HG03280 (cell line): ENCODE measurements around the gene TMEM63C.

ENCODE experiments used
- ATAC-seq: cut with Tn5 transposase; IDR thresholded peaks from one replicate; pipeline ENCODE4 v1.9.1; 2021; ENCODE audit warnings: mild to moderate bottlenecking, moderate library complexity; ENCODE audit not compliant: unreplicated experiment

Gene TMEM63C

GRCh38 chr14:77220246-77221017 lies 38.8 kb downstream of the TMEM63C start:
- no peak for ATAC-seq

DNA sequence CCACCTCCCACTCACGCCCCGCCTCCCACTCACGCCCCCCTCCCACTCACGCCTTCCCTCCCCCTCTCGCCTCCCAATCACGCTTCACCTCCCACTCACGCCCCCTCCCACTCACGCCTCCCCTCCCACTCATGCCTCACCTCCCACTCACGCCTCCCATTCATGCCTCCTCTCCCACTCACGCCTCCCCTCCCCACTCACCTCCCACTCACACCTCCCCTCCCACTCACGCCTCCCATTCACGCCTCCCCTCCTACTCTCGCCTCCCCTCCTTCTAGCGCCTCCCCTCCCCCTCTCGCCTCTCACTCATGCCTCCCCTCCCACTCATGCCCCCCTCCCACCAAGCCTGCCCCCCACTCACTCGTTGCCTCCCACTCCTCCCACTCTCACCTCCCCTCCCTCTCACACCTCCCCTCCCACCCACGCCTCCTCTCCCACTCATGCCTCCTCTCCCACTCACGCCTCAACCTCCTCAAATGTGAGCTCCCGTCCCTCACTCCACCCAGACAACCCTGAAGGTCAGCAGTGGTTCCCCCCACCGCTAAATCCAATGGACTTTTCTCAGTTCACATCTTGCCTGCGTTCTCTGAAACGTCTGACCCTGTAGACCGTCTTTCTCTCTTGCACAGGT lies 39.8 kb downstream of the TMEM63C start:
- no peak for ATAC-seq

DNA sequence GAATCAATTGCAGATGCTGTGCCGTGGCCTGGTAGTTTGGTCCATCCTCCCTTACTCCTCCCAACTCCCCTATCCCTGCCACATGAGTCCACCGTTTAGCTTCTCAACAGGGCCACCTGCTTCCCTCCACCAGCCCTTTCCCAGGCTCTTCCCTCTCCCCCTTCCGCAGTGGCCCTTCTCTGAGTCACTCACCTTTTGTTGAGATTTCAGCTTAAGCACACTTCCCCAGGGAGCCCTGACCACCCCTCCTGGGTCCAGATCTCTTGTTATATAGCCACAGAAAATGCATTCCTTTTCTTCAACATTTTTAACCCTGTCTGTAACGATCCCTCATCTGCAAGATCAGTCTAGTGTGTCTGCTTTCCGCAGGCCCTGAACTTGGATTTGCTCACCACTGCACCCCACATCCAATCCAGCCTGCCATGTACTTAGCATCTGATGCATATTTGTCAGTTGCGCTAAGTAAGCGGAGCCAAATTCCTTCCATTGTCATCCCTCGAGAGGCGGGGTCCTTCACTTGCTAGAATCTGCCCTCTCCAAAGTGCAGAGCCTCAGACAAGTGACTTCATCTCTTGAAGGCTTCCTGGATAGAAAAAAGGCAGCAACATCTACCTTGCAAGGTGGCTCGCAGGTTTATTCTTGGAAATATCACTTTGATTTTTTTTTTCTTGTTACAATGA lies 41.1 kb downstream of the TMEM63C start:
- no peak for ATAC-seq

GRCh38 chr14:77224212-77224611 lies 42.6 kb downstream of the TMEM63C start:
- ATAC-seq = no peak

DNA sequence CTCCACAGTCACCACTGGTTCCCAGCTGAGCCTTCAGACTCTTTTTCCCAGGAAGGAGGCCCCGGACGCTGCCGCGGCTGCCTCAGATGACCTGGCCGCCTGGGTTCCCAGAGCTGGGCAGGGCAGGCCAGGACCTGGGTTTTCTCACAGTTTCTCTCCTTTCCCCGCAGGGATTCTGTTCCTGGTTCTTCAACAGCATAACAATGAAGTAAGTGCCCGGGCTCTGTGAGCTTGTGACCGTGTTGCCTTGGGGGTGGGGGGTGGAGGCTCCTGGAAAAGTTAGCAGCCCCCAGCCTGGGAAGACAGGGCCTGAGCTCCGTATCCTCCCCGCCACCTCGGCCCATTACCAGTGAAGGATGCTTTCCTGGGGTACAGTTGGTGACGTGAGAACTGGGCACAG lies 43.7 kb downstream of the TMEM63C start:
- no peak for ATAC-seq

DNA sequence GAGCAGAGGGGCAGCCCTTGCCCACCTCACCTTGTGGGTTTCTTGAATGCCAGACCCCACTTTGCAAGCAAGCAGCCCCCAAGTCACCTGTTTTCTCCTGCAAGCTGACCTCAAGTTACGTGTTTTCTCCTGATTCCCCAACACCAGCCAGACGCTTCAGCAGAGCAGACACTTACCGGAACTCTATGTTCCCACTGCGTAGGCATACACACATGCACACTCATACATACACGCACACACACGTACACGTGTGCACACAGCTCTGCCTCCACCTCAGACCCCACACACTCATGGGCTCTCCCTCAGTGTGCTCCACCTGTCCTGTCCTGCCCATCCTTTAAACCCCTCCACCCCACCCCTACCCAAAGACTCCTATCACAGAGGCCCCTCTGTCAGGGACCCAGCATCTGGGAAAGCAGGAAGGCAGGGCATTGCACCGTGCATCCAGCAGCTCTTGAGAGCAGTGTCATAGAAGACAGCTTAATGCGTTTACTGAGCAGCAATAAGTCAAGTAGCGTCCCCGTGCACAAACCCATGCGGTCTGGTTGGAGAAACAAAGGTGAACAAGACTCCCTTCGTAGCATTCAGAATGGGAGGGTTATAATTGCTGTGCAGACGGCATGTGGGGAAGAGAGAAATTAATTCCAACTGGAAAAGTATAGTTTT lies 44.4 kb downstream of the TMEM63C start:
- no peak for ATAC-seq

DNA sequence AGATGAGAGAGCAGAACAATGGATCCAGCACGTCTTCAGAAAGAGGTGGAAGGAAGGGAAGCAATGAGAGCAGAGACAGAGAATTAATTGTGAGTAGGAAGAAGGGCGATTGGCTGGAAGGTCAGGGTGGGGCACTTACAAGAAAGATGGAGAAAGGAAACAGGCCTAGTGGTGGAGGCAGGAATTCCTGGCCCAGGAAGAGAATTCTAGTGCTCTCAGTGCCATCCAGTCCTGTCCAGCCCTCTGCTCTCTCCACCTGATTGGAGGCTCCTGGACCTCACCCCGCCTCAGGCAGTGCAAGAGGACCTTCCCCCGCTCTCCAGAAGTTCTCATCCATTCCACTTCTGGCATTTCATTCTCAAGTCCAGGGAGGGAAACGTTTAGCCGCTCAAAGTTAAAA lies 46.5 kb downstream of the TMEM63C start:
- ATAC-seq = no peak

DNA sequence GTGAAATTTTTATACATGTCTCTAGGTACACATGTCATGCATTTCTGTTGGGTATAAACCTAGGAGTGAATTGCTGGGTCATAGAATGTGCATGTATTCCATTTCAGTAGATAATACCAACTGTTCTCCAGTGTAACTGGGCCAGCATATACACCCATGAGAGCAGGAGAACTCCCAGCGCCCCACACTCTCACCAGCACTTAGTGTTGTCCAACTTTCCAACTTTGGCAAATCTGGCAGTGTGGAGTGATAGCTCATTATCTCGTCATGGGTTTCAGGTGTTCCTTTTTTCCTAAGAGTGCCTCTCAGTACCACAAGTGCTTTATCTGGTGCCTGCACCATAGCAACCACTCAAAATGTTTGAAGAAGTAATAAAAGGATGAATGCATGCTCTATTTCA lies 49.3 kb downstream of the TMEM63C start:
- no peak for ATAC-seq

DNA sequence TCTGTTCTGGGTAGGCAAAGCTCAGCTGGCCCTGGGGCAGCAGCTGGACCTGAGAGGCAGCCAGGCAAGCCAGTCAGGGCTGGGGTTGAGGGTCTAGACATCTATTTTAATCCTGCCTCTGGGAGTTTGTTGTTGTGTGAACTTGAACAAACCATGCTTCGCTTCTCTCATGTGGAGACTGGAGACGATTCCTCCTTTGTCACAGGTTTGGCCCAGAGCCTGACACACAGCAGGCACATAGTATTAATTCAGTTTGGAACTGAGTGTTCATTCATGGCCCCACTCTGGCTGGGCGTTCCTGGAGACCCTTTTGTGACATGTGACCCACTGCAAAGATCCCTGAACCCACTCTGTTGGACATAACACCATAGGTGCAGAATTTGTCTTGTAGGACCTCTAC lies 50.1 kb downstream of the TMEM63C start:
- ATAC-seq = no peak

DNA sequence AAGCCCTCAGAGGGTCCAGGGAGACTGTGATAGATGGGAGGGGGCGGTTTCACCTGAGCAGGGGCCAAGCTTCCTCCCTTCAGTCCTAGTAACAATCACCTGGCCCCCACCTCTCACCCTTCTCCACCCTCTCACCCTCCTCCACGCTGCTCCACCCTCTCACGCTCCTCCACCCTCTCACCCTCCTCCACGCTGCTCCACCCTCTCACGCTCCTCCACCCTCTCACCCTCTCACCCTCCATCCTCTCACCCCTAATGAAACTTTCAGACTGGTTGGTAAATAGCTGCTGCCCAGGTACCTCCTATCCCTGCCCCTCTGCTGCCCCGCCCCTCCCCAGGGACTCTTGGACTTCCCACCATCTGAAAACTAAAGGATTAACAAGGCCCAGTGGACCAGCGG lies 55.2 kb downstream of the TMEM63C start:
- no peak for ATAC-seq

- no peak for ATAC-seq
Measured at GRCh38 chr14:77238356-77238755, 56.8 kb downstream of the TMEM63C start.

- ATAC-seq = no peak
Measured at GRCh38 chr14:77238996-77239395, 57.4 kb downstream of the TMEM63C start.

DNA sequence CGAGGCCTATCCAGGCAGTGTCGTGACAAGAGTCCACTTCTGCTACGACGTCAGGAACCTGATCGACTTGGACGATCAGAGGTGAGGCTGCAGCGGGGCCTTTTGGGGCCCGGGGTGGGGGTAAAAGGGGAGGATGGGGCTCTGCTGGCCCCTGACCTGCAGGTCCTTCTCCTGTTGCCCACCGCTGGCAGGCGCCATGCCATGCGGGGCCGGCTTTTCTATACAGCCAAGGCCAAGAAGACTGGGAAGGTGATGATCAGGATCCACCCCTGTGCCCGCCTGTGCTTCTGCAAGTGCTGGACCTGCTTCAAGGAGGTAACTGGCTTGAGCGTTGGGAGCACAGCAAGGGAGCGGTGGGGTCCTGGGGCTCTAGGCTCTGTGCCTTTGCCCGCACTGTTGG lies 57.8 kb downstream of the TMEM63C start:
- ATAC-seq = no peak

DNA sequence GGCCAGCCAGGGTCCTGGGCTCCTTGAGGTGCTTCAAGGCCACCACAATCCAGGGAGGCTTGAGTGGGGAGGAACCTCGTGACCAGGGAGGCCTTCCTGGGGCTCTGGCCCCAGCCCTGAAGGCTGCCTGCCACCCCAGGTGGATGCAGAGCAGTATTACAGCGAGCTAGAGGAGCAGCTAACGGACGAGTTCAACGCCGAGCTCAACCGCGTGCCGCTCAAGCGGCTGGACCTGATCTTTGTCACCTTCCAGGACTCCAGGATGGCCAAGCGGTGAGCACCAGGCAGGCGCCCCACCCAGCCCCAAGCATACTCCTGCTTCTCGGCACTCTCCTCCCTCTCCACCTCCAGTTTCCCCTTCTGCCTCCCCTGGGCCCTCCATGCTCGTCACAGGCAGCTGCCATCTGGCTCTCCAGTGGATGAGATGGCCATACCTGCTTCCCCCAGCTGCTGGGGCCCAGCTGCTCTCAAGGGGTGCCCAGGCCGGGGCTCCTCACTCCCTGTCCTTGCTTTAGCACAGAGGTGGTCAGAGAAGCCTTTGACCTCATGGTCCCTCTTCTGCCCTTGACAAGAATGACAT lies 58.8 kb downstream of the TMEM63C start:
- ATAC-seq = no peak

GRCh38 chr14:77241955-77242354 lies 60.4 kb downstream of the TMEM63C start:
- no peak for ATAC-seq

DNA sequence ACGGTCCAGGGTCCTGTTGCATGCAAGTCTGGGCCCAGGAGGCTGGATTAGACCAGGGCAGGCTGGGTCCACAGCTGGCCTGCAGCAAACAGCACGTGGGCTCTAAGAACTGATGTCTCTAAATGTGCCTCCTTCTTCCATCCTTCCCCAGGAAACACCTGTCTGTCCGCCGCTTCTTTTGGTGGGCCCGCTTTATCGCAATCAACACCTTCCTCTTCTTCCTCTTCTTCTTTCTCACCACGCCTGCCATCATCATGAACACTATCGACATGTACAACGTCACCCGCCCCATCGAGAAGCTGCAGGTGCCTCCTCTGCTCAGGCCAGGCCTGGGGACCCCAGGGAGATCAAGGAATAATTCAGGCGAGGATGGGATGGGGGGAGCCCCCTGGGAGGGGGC lies 61.2 kb downstream of the TMEM63C start:
- ATAC-seq = no peak

- ATAC-seq = no peak
Measured at GRCh38 chr14:77243853-77244252, 62.3 kb downstream of the TMEM63C start.

DNA sequence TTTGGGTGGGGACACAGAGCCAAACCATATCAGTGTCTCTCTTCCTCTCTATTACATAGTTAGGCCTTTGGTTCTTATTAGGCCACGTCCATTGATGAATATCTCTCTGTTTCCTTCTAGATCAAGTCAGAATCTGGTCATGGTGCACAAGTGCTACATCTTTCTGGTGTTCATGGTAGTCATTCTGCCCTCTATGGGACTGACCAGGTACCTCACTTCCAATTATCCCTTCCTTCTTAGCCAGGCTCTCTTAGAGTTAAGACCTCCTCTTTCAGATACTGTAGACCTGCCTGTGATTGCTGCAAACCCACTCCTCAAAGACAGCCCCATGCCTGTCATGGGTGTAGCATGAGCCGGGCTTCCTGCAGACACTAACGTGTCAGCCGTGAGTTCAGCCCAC lies 64.2 kb downstream of the TMEM63C start:
- no peak for ATAC-seq

- no peak for ATAC-seq
Measured at GRCh38 chr14:77246784-77247183, 65.2 kb downstream of the TMEM63C start.

GRCh38 chr14:77248666-77249065 lies 67.1 kb downstream of the TMEM63C start:
- no peak for ATAC-seq

DNA sequence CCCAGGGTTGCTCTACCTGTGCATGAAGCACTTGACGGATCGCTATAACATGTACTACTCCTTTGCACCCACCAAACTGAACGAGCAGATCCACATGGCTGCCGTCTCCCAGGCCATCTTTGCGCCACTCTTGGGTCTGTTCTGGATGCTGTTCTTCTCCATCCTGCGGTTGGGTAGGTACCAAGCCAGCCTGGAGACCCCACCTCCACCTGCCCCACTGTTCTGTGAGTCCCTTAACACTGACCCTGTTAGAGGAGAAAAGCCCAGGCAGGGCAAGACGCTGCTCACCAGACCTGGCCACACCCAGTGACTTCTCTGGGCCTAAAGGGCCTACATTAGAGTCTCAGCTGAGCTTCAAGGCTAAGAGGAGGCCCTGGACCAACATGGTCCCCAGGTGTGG lies 67.7 kb downstream of the TMEM63C start:
- no peak for ATAC-seq
